DOHH2 (cell line): Measurements from ENCODE around the gene MRPS21.
"Not testable (repeated sequence)": the region's sequence is repeated elsewhere in the genome, so short reads cannot be mapped to it uniquely, and the experiment has no call there.

Experiments
- H3F3A ChIP-seq: fragments of 200-600 bp; sonication (generic), shearing (Covaris generic); 2 replicates; pipeline ENCODE4 v1.6.0; 2016; ENCODE audit warnings: antibody characterized with exemption, mild to moderate bottlenecking; ENCODE audit not compliant: control insufficient read depth, insufficient read depth
- H3K27ac ChIP-seq: fragments of 200-600 bp; sonication (generic); 2 replicates; pipeline ENCODE4 v1.5.1; 2014; ENCODE audit warnings: low read depth, mild to moderate bottlenecking, low read length, moderate library complexity
- H3K27me3 ChIP-seq: fragments of 200-600 bp; sonication (generic); 2 replicates; pipeline ENCODE4 v1.6.1; 2014; ENCODE audit warnings: mild to moderate bottlenecking, low read length, mixed read lengths; ENCODE audit not compliant: control insufficient read depth
- H3K36me3 ChIP-seq: fragments of 200-600 bp; sonication (generic); 2 replicates; pipeline ENCODE4 v1.6.1; 2014; ENCODE audit warnings: mild to moderate bottlenecking, low read length, moderate library complexity, mixed read lengths; ENCODE audit not compliant: control insufficient read depth
- H3K4me1 ChIP-seq: fragments of 200-600 bp; sonication (generic); 2 replicates; pipeline ENCODE4 v1.6.1; 2014; ENCODE audit warnings: mild to moderate bottlenecking, low read length, mixed read lengths; ENCODE audit not compliant: control insufficient read depth
- H3K4me2 ChIP-seq: fragments of 200-600 bp; sonication (generic); 2 replicates; pipeline ENCODE4 v1.6.0; 2014; ENCODE audit warnings: mild to moderate bottlenecking, low read length, moderate library complexity
- H3K4me3 ChIP-seq: fragments of 200-600 bp; sonication (generic); 2 replicates; pipeline ENCODE4 v1.5.1; 2014; ENCODE audit warnings: mild to moderate bottlenecking, low read length, mixed read lengths
- H3K79me2 ChIP-seq: fragments of 200-600 bp; sonication (generic); 2 replicates; pipeline ENCODE4 v1.6.1; 2014; ENCODE audit warnings: mild to moderate bottlenecking, low read length, mixed read lengths; ENCODE audit not compliant: control insufficient read depth
- H3K9me2 ChIP-seq: fragments of 200-600 bp; sonication (generic); replicated peaks from 2 replicates; pipeline ENCODE4 v1.6.1; 2014; ENCODE audit warnings: mild to moderate bottlenecking, low read length, mixed read lengths; ENCODE audit not compliant: control insufficient read depth
- H3K9me3 ChIP-seq: fragments of 200-600 bp; sonication (generic); 2 replicates; pipeline ENCODE4 v1.6.1; 2014; ENCODE audit warnings: antibody characterized with exemption, low read length, mixed read lengths; ENCODE audit not compliant: control insufficient read depth, insufficient read depth
- H4K20me1 ChIP-seq: fragments of 200-600 bp; sonication (generic); 2 replicates; pipeline ENCODE4 v1.6.0; 2014; ENCODE audit warnings: low read depth, mild to moderate bottlenecking, antibody characterized with exemption, low read length, moderate library complexity; ENCODE audit not compliant: control insufficient read depth, insufficient read depth
- EZH2phosphoT487 ChIP-seq: fragments of 200-600 bp; sonication (generic); IDR thresholded peaks from 2 replicates; pipeline ENCODE4 v1.6.1; 2017; ENCODE audit warnings: borderline replicate concordance, mild to moderate bottlenecking, antibody characterized with exemption, low read length, moderate library complexity, mixed read lengths
- TF ChIP-seq, protein P1 (sequence below): fragments of 200-600 bp; sonication (generic); IDR thresholded peaks from one replicate; pipeline ENCODE4 v1.5.1; 2014; ENCODE audit warnings: antibody characterized with exemption, mild to moderate bottlenecking, low read depth, low read length; ENCODE audit not compliant: poor library complexity, severe bottlenecking

The MRPS21 gene

DNA sequence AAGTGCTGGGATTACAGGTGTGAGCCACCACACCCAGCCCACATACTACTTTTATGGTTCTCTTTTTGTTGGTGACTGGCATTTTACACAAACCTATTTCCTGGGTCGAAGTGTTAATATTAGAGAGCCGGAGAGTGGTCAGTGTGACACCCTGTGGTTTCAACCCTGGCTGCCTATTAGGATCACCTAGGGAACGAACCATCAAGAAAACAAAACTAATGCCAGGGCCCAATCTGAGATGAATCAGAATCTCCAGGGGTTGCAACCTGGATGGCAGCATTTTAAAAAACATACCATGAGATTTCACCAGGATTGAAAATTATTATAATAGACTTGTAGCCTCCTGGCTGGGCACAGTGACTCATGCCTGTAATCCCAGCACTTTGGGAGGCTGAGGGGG, 6.1 kb downstream of the MRPS21 start:
- Histone ChIP-seq H3K9me3 (no peaks in the 10 kb centered on the region), H3K4me1 (peaks cover 7% of the 10 kb centered on the region), H3K79me2 (peaks cover 70% of the 10 kb centered on the region), H3K27ac (no peak overlapping the region), H3K27me3 (no peaks in the 10 kb centered on the region), H3K9me2 (no peaks in the 10 kb centered on the region), H3K4me3 (no peak overlapping the region), H3F3A (no peaks in the 10 kb centered on the region), H3K4me2 (no peak overlapping the region), H4K20me1 (no peaks in the 10 kb centered on the region), H3K36me3 (peaks cover 81% of the 10 kb centered on the region)
- TF ChIP-seq, protein P1, sequence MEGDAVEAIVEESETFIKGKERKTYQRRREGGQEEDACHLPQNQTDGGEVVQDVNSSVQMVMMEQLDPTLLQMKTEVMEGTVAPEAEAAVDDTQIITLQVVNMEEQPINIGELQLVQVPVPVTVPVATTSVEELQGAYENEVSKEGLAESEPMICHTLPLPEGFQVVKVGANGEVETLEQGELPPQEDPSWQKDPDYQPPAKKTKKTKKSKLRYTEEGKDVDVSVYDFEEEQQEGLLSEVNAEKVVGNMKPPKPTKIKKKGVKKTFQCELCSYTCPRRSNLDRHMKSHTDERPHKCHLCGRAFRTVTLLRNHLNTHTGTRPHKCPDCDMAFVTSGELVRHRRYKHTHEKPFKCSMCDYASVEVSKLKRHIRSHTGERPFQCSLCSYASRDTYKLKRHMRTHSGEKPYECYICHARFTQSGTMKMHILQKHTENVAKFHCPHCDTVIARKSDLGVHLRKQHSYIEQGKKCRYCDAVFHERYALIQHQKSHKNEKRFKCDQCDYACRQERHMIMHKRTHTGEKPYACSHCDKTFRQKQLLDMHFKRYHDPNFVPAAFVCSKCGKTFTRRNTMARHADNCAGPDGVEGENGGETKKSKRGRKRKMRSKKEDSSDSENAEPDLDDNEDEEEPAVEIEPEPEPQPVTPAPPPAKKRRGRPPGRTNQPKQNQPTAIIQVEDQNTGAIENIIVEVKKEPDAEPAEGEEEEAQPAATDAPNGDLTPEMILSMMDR = no peak
- TF ChIP-seq EZH2phosphoT487 = no peak

DNA sequence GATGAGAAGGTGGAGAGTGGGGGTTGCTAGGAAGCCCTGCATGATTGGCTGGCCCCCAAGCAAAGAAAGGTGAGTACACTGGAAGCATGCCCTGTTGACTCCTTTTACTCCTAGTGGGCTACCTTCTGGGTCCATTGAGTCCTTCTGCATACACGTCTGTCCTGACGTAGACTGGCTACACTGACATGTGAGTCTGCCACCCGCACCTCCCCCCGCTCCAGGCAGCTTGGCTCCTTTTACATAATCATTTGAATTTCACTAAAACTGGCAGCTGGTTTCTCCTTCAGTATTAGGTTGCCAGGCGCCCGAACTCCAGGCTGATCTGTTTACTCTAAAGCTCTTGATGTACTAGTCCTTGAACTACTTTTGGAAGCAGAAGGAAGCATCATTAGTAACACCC, 8.7 kb downstream of the MRPS21 start:
- no peaks in the 10 kb centered on the region for H3K9me2 ChIP-seq
- peaks cover 72% of the 10 kb centered on the region for H3K36me3 ChIP-seq
- no peaks in the 10 kb centered on the region for H3K27me3 ChIP-seq
- TF ChIP-seq, protein P1 = no peak
- no peak for TF ChIP-seq EZH2phosphoT487
- H3K79me2 ChIP-seq = peaks cover 48% of the 10 kb centered on the region
- H3K4me3 ChIP-seq = no peak overlapping the region
- H3K27ac ChIP-seq = no peak overlapping the region
- H4K20me1 ChIP-seq = no peaks in the 10 kb centered on the region
- no peaks in the 10 kb centered on the region for H3F3A ChIP-seq
- H3K4me2 ChIP-seq = no peak overlapping the region
- H3K9me3 ChIP-seq = no peaks in the 10 kb centered on the region
- no peaks in the 10 kb centered on the region for H3K4me1 ChIP-seq

DNA sequence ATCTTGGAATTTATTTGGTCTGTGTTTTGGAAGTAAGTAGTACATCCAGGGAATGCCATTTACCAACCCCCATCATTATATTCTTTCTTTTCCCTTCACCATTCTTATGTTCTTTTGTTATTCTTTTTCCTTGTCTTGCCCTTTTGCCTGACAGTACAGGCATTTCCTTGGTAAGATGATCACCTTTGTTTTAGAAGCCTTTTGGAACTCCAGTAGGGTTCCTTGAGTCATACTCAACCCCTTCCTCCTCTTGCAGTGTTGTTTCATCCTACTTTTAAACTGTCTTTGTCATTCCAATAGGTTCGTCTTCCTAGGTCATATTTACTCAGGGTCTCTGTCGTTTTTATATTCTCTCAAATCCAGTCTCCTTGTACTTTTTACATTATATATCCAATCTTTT, 9.2 kb downstream of the MRPS21 start:
- H3K4me1 ChIP-seq = no peaks in the 10 kb centered on the region
- H4K20me1 ChIP-seq = no peaks in the 10 kb centered on the region
- TF ChIP-seq, protein P1 = no peak
- TF ChIP-seq EZH2phosphoT487 = no peak
- no peak overlapping the region for H3K4me2 ChIP-seq
- peaks cover 72% of the 10 kb centered on the region for H3K36me3 ChIP-seq
- H3K4me3 ChIP-seq = no peak overlapping the region
- no peaks in the 10 kb centered on the region for H3K9me2 ChIP-seq
- peaks cover 42% of the 10 kb centered on the region for H3K79me2 ChIP-seq
- H3F3A ChIP-seq = peaks cover 2% of the 10 kb centered on the region; the same call in 1 of the 2 replicates
- H3K27me3 ChIP-seq = no peaks in the 10 kb centered on the region
- H3K27ac ChIP-seq = no peak overlapping the region
- no peaks in the 10 kb centered on the region for H3K9me3 ChIP-seq

DNA sequence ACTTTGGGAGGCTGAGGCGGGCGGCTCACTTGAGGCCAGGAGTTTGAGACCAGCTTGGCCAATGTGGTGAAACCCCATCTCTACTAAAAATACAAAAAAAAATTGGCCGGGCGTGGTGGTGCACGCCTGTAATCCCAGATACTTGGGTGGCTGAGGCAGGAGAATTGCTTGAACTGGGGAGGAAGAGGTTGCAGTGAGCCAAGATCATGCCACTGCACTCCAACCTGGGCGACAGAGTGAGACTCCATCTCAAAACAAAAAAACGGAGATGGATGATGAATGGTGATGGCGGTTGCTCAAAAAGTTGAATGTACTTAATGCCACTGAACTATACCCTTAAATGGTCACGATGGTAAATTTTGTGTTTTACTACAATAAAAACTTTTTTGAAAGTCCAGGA, 14.9 kb downstream of the MRPS21 start:
- not testable (repeated sequence) for H4K20me1 ChIP-seq, H3K4me3 ChIP-seq, H3K4me2 ChIP-seq, H3K27ac ChIP-seq, H3K9me3 ChIP-seq, H3K27me3 ChIP-seq, H3K9me2 ChIP-seq, H3K79me2 ChIP-seq
- H3K36me3 ChIP-seq = peaks cover 37% of the 10 kb centered on the region
- H3K4me1 ChIP-seq = peaks cover 14% of the 10 kb centered on the region
- H3F3A ChIP-seq = peaks cover 20% of the 10 kb centered on the region
